Neural cell (in vitro differentiated cells): ENCODE results near the gene METTL1. TPM values are rescaled to one million over a fixed set of nuclear protein-coding genes. Genes with fewer than 3 reads are reported as not detected.

Source experiments
- H2AFZ ChIP-seq: fragments of 200-600, 300-800 bp; sonication (generic), shearing (Covaris generic); 2 replicates; pipeline ENCODE4 v1.6.0; 2014; ENCODE audit warnings: low read depth, mild to moderate bottlenecking, antibody characterized with exemption, low read length, moderate library complexity
- H3F3A ChIP-seq: fragments of 200-600 bp; shearing (Covaris generic); 2 replicates; pipeline ENCODE4 v1.6.1; 2016; ENCODE audit warnings: mild to moderate bottlenecking, moderate library complexity, mixed read lengths, antibody characterized with exemption, low read length; ENCODE audit not compliant: insufficient read depth, poor library complexity, severe bottlenecking
- H3K27ac ChIP-seq: fragments of 200-600, 300-800 bp; sonication (generic), shearing (Covaris generic); 2 replicates; pipeline ENCODE4 v1.5.1; 2014; ENCODE audit warnings: mild to moderate bottlenecking, low read length, moderate library complexity
- H3K27me3 ChIP-seq: fragments of 300-800, 200-600 bp; sonication (generic), shearing (Covaris generic); 2 replicates; pipeline ENCODE4 v1.6.0; 2014; ENCODE audit warnings: mild to moderate bottlenecking, low read depth, low read length, moderate library complexity; ENCODE audit not compliant: insufficient read depth
- H3K36me3 ChIP-seq: fragments of 300-800, 200-600 bp; sonication (generic), shearing (Covaris generic); 2 replicates; pipeline ENCODE4 v1.5.1; 2014; ENCODE audit warnings: mild to moderate bottlenecking, antibody characterized with exemption, low read length, moderate library complexity; ENCODE audit not compliant: insufficient read depth
- H3K4me2 ChIP-seq: fragments of 300-800, 200-600 bp; sonication (generic), shearing (Covaris generic); 2 replicates; pipeline ENCODE4 v1.6.0; 2014; ENCODE audit warnings: mild to moderate bottlenecking, low read length
- H3K4me3 ChIP-seq: fragments of 300-800, 200-600 bp; sonication (generic), shearing (Covaris generic); 2 replicates; pipeline ENCODE4 v1.5.1; 2014; ENCODE audit warnings: mild to moderate bottlenecking, low read length, moderate library complexity
- H3K79me2 ChIP-seq: fragments of 200-600 bp; shearing (Covaris generic); replicated peaks from 2 replicates; pipeline ENCODE4 v1.6.0; 2014; ENCODE audit warnings: mild to moderate bottlenecking, low read length, moderate library complexity; ENCODE audit not compliant: insufficient read depth
- H3K9ac ChIP-seq: fragments of 300-800, 200-600 bp; sonication (generic), shearing (Covaris generic); 2 replicates; pipeline ENCODE4 v1.6.1; 2016; ENCODE audit warnings: mild to moderate bottlenecking, low read length, mixed read lengths
- H3K9me2 ChIP-seq: fragments of 200-600 bp; shearing (Covaris generic); 2 replicates; pipeline ENCODE4 v1.6.1; 2016; ENCODE audit warnings: mild to moderate bottlenecking, low read length, mixed read lengths; ENCODE audit not compliant: insufficient read depth
- H3K9me3 ChIP-seq: fragments of 200-600, 300-800 bp; sonication (generic), shearing (Covaris generic); 2 replicates; pipeline ENCODE4 v1.6.1; 2016; ENCODE audit warnings: mild to moderate bottlenecking, mixed run types, low read length, moderate library complexity, mixed read lengths
- H4K20me1 ChIP-seq: fragments of 200-600 bp; shearing (Covaris generic); 2 replicates; pipeline ENCODE4 v1.6.1; 2016; ENCODE audit warnings: mild to moderate bottlenecking, mixed run types; ENCODE audit not compliant: insufficient read depth
- EP300 ChIP-seq: fragments of 450-650 bp; conservative IDR thresholded peaks from 2 replicates; pipeline ENCODE4 v1.6.1; 2014; ENCODE audit warnings: antibody characterized with exemption, mild to moderate bottlenecking, moderate library complexity; ENCODE audit not compliant: poor library complexity, severe bottlenecking
- EZH2 ChIP-seq: fragments of 200-600, 300-800 bp; shearing (Covaris generic), sonication (generic); IDR thresholded peaks from 2 replicates; pipeline ENCODE4 v1.6.1; 2014; ENCODE audit warnings: antibody characterized with exemption, low read length, borderline replicate concordance, mild to moderate bottlenecking; ENCODE audit not compliant: insufficient read depth, poor library complexity, severe bottlenecking
- MXI1 ChIP-seq: fragments of 450-650 bp; conservative IDR thresholded peaks from 2 replicates; pipeline ENCODE4 v1.6.1; 2014; ENCODE audit warnings: antibody characterized with exemption, mild to moderate bottlenecking; ENCODE audit not compliant: poor library complexity, severe bottlenecking
- POLR2AphosphoS5 ChIP-seq: IDR thresholded peaks from 2 replicates; pipeline ENCODE4 v1.6.1; 2012
- RAD21 ChIP-seq: fragments of 450-650 bp; conservative IDR thresholded peaks from 2 replicates; pipeline ENCODE4 v1.6.1; 2014; ENCODE audit warnings: antibody characterized with exemption, mild to moderate bottlenecking, moderate library complexity
- SMC3 ChIP-seq: fragments of 450-650 bp; conservative IDR thresholded peaks from 2 replicates; pipeline ENCODE4 v1.6.1; 2014; ENCODE audit warnings: antibody characterized with exemption, mild to moderate bottlenecking, moderate library complexity; ENCODE audit not compliant: poor library complexity
- TAF1 ChIP-seq: IDR thresholded peaks from 2 replicates; pipeline ENCODE4 v1.6.1; 2012; ENCODE audit warnings: low read depth
- polyA plus RNA-seq: library from polyadenylated mRNA; depleted of rRNA; stranded (reverse); fragments of >200 nt; gene quantifications from 2 replicates; pipeline ENCODE4 v1.2.3, GENCODE V29; 2014
- TF ChIP-seq, protein P1 (sequence below): fragments of 450-650 bp; IDR thresholded peaks from 2 replicates; pipeline ENCODE4 v1.5.1; 2014; ENCODE audit warnings: antibody characterized with exemption, mild to moderate bottlenecking, moderate library complexity; ENCODE audit not compliant: poor library complexity, severe bottlenecking
- TF ChIP-seq, protein P2 (sequence below): IDR thresholded peaks from 2 replicates; pipeline ENCODE4 v1.6.1; 2012; ENCODE audit warnings: borderline replicate concordance

The METTL1 gene
- polyA plus RNA-seq, 1 donor from 2014 or later: 1.9 TPM

DNA sequence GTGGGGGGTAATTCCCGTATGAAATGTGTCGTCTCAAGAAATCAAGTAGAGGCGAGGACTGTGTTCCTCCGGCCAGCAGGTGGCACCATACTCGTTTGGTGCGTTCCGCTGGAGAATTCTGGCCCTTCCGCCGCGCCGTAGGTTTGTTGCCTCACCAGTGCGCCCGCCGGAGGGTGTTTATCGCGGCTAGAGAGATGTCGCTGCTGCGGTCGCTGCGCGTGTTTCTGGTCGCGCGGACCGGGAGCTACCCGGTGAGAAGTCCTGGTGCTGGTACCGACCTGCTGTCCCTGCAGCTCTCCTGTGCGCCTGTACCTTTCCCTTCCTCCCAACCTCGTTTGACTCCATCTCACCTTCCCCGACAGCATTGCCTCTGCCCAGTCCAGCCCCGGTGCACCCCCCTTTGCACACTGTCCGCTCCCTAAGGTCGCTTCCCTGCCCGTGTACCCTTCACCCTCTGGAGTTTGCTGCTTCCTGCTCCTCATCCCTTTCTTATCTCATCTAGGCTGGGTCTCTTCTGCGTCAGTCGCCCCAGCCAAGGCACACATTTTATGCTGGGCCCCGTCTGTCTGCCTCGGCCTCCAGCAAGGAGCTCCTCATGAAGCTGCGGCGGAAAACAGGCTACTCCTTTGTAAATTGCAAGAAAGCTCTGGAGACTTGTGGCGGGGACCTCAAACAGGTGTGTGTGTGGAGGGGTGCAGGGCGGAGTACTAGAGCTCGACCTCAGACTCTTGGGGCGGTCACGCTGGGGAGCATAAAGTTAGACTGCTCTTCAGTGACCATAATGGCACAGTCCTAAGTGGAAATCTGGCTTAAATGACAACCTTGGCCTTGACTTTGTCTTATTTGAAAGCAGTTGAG, 10.9 kb upstream of the METTL1 start, which contains the start of gene TSFM:
Gene TSFM (plus strand): TSS at position 180 of the 858 bp plus-strand sequence. CDS start 15 bp downstream, at position 195.
- H3K4me3 ChIP-seq: peak within 1 kb of the TSS; percentile 80
- peak within 1 kb of the TSS; percentile 72 for H3K9ac ChIP-seq
- H2AFZ ChIP-seq: peak within 1 kb of the TSS; percentile 54
- H3K36me3 ChIP-seq: no peaks in the 10 kb centered on the region
- no peaks in the 10 kb centered on the region for H3F3A ChIP-seq
- TF ChIP-seq MXI1: peak; percentile 95
- peak; percentile 56 for TF ChIP-seq EP300
- peak; percentile 58 for TF ChIP-seq TAF1
- TF ChIP-seq SMC3: peak; percentile 81
- TF ChIP-seq, protein P1, sequence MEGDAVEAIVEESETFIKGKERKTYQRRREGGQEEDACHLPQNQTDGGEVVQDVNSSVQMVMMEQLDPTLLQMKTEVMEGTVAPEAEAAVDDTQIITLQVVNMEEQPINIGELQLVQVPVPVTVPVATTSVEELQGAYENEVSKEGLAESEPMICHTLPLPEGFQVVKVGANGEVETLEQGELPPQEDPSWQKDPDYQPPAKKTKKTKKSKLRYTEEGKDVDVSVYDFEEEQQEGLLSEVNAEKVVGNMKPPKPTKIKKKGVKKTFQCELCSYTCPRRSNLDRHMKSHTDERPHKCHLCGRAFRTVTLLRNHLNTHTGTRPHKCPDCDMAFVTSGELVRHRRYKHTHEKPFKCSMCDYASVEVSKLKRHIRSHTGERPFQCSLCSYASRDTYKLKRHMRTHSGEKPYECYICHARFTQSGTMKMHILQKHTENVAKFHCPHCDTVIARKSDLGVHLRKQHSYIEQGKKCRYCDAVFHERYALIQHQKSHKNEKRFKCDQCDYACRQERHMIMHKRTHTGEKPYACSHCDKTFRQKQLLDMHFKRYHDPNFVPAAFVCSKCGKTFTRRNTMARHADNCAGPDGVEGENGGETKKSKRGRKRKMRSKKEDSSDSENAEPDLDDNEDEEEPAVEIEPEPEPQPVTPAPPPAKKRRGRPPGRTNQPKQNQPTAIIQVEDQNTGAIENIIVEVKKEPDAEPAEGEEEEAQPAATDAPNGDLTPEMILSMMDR: peak; percentile 96
- no peak for TF ChIP-seq EZH2
- peak; percentile 84 for TF ChIP-seq POLR2AphosphoS5
- TF ChIP-seq, protein P2, sequence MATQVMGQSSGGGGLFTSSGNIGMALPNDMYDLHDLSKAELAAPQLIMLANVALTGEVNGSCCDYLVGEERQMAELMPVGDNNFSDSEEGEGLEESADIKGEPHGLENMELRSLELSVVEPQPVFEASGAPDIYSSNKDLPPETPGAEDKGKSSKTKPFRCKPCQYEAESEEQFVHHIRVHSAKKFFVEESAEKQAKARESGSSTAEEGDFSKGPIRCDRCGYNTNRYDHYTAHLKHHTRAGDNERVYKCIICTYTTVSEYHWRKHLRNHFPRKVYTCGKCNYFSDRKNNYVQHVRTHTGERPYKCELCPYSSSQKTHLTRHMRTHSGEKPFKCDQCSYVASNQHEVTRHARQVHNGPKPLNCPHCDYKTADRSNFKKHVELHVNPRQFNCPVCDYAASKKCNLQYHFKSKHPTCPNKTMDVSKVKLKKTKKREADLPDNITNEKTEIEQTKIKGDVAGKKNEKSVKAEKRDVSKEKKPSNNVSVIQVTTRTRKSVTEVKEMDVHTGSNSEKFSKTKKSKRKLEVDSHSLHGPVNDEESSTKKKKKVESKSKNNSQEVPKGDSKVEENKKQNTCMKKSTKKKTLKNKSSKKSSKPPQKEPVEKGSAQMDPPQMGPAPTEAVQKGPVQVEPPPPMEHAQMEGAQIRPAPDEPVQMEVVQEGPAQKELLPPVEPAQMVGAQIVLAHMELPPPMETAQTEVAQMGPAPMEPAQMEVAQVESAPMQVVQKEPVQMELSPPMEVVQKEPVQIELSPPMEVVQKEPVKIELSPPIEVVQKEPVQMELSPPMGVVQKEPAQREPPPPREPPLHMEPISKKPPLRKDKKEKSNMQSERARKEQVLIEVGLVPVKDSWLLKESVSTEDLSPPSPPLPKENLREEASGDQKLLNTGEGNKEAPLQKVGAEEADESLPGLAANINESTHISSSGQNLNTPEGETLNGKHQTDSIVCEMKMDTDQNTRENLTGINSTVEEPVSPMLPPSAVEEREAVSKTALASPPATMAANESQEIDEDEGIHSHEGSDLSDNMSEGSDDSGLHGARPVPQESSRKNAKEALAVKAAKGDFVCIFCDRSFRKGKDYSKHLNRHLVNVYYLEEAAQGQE: peak; percentile 68
- peak; percentile 66 for TF ChIP-seq RAD21
- H3K9me2 ChIP-seq: no peaks in the 10 kb centered on the region
- peak within 1 kb of the TSS; percentile 96 for H3K4me2 ChIP-seq
- no peaks in the 10 kb centered on the region for H4K20me1 ChIP-seq
- peaks cover 10% of the 10 kb centered on the region for H3K79me2 ChIP-seq
- H3K9me3 ChIP-seq: no peaks in the 10 kb centered on the region
- H3K27ac ChIP-seq: peak within 1 kb of the TSS; percentile 6
- no peaks in the 10 kb centered on the region for H3K27me3 ChIP-seq

DNA sequence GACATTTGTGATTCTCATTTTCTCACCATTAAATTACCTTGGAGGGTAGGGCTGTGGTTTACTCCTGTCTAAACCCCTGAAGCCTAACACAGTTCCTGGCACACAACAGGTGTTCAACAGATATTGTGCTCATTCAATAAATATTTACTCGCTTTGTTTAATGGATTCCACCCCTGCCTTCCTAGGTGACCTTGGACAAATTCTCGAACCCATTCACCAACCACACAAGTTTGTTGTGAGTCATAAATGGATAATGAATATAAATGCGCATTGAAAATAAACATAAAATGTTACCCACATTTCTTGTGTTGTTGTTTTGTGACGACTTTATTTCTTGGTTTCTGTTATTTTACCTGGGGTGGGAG, 10.3 kb upstream of the METTL1 start:
- Histone ChIP-seq H3K27me3 (no peaks in the 10 kb centered on the region), H3K4me3 (peak overlapping the region; percentile 80), H3K9me3 (no peaks in the 10 kb centered on the region)

More for the DNA sequence above, 10.3 kb upstream of the METTL1 start:
- Histone ChIP-seq H4K20me1 (no peaks in the 10 kb centered on the region), H3F3A (no peaks in the 10 kb centered on the region), H3K4me2 (no peak overlapping the region), H3K9ac (no peak overlapping the region), H3K36me3 (no peaks in the 10 kb centered on the region), H2AFZ (no peak overlapping the region), H3K9me2 (no peaks in the 10 kb centered on the region), H3K27ac (no peak overlapping the region), H3K79me2 (peaks cover 10% of the 10 kb centered on the region)
- TF ChIP-seq SMC3 (no peak), TAF1 (no peak), EP300 (no peak), POLR2AphosphoS5 (no peak)
- TF ChIP-seq, protein P2: no peak
